Brain microvascular endothelial cell (primary cell): ENCODE measurements around the gene OSGIN1.
A peak's percentile ranks its signal among the peaks of the same experiment; 100 is the strongest.

Experiments used
- DNase-seq: peaks from one replicate; pipeline ENCODE4 v3.0.0-alpha.2; 2020
- H3K27ac ChIP-seq: fragments of 250-450 bp; sonication (Bioruptor Pico); 2 replicates; pipeline ENCODE4 v1.5.1; 2020; ENCODE audit warnings: mild to moderate bottlenecking, moderate library complexity
- H3K27me3 ChIP-seq: fragments of 250-450 bp; sonication (Bioruptor Pico); replicated peaks from 2 replicates; pipeline ENCODE4 v1.5.1; 2020; ENCODE audit warnings: mild to moderate bottlenecking
- H3K36me3 ChIP-seq: fragments of 250-450 bp; sonication (Bioruptor Pico); replicated peaks from 2 replicates; pipeline ENCODE4 v1.5.1; 2020; ENCODE audit warnings: mild to moderate bottlenecking
- H3K4me3 ChIP-seq: 2 replicates; pipeline ENCODE4 v1.5.1; 2011; ENCODE audit warnings: low read depth, mild to moderate bottlenecking, control low read depth, low read length, moderate library complexity
- in situ Hi-C: cut with HindIII; loops from 2 replicates; pipeline ENCODE4 v1.10.0; 2017; ENCODE audit warnings: low sequenced_read_pairs, low pct_ligation_motif_present
- TF ChIP-seq, protein P1 (sequence below): IDR thresholded peaks from 2 replicates; pipeline ENCODE4 v1.5.1; 2011; ENCODE audit warnings: low read depth, mild to moderate bottlenecking, moderate library complexity, low read length, control low read depth, inconsistent platforms; ENCODE audit errors: missing control alignments

The OSGIN1 gene

GRCh38 chr16:83967091-83967490, 14.1 kb downstream of the OSGIN1 start:
- Histone ChIP-seq H3K27me3 (peaks cover 12% of the 10 kb centered on the region), H3K36me3 (peaks cover 2% of the 10 kb centered on the region), H3K27ac (no peak overlapping the region), H3K4me3 (no peak overlapping the region)
- in situ Hi-C loops, result no loop called here
- TF ChIP-seq, protein P1, sequence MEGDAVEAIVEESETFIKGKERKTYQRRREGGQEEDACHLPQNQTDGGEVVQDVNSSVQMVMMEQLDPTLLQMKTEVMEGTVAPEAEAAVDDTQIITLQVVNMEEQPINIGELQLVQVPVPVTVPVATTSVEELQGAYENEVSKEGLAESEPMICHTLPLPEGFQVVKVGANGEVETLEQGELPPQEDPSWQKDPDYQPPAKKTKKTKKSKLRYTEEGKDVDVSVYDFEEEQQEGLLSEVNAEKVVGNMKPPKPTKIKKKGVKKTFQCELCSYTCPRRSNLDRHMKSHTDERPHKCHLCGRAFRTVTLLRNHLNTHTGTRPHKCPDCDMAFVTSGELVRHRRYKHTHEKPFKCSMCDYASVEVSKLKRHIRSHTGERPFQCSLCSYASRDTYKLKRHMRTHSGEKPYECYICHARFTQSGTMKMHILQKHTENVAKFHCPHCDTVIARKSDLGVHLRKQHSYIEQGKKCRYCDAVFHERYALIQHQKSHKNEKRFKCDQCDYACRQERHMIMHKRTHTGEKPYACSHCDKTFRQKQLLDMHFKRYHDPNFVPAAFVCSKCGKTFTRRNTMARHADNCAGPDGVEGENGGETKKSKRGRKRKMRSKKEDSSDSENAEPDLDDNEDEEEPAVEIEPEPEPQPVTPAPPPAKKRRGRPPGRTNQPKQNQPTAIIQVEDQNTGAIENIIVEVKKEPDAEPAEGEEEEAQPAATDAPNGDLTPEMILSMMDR, result no peak
- DNase-seq, result no peak

- in situ Hi-C loops, result no loop called here
- no peak for DNase-seq
- Histone ChIP-seq H3K36me3 (no peaks in the 10 kb centered on the region), H3K27me3 (peaks cover 12% of the 10 kb centered on the region), H3K4me3 (peak within 1 kb of the TSS; percentile 15), H3K27ac (no peak within 1 kb of the TSS)
- TF ChIP-seq, protein P1, result peak; percentile 46
Observed at GRCh38 chr16:83967838-83968305, 14.8 kb downstream of the OSGIN1 start, which contains the start of gene NECAB2. TSS of gene NECAB2 (plus strand) at chr16:83968244. CDS start at chr16:83968649, 405 bp downstream.

DNA sequence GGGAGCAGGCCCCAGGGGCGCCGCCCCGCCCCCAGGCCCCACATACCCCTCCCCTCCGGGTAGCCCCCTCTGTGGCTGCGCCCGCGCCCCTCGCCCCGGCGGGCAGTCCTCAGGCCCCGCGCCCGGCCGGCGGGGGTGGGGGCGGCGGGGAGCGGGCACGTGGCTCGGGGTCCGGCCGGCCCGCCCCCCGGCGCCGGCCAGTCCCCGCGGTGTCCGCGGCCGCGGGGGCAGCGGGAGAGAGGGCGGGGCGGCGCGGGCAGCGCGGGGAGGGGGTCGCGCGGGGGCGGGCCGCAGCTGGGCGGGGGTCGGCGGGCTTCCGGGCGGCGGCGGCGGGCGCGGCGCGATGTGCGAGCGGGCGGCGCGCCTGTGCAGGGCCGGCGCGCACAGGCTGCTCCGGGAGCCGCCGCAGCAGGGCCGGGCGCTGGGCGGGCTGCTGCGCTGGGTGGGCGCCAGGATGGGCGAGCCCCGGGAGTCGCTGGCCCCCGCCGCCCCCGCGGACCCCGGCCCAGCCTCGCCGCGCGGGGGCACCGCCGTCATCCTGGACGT, 15.3 kb downstream of the OSGIN1 start:
- Histone ChIP-seq H3K27me3 (peaks cover 12% of the 10 kb centered on the region), H3K4me3 (peak overlapping the region; percentile 15), H3K27ac (no peak overlapping the region), H3K36me3 (no peaks in the 10 kb centered on the region)
- TF ChIP-seq, protein P1, result no peak
- no peak for DNase-seq
- in situ Hi-C loops, result no loop called here

DNA sequence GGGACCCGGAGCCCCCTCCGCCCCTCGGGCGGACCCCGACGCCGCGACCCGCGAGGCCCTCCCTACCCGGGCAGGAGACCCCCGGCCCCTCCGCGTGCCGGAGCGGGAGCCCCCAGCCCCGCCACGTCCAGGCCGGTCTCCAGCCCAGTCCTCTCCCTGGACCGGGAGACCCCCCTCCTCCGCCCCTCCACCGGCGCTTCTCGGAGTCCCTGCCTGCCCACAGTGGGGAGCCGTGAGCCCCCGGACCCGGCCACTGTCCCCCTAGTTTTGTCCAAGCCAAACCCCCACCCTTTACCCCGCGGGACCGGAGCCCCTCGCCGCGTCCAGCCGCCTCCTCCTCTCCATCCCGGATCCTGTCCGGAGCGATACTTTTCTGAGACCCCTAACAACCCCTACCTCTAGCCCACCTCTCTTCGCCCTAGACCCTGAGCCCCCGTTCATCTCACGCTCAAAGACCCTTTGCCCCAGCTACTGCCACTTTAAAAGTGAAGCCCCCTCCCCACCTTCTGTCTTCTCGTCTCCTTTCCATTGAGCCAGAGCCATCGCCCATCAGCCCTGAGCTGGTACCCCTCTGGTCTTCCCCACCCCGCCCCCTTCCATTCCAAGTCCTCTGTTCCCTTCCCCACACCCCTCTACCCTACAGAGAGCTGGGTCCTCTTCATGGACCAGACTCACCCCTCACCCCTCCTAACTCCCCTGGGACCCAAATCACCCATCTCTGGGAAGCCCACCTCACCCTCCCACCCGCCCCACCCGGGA, 16.0 kb downstream of the OSGIN1 start:
- H3K27me3 ChIP-seq, result peaks cover 12% of the 10 kb centered on the region
- no peaks in the 10 kb centered on the region for H3K36me3 ChIP-seq
- in situ Hi-C loops, result no loop called here
- no peak overlapping the region for H3K27ac ChIP-seq
- no peak for DNase-seq
- H3K4me3 ChIP-seq, result no peak overlapping the region
- TF ChIP-seq, protein P1, result no peak

DNA sequence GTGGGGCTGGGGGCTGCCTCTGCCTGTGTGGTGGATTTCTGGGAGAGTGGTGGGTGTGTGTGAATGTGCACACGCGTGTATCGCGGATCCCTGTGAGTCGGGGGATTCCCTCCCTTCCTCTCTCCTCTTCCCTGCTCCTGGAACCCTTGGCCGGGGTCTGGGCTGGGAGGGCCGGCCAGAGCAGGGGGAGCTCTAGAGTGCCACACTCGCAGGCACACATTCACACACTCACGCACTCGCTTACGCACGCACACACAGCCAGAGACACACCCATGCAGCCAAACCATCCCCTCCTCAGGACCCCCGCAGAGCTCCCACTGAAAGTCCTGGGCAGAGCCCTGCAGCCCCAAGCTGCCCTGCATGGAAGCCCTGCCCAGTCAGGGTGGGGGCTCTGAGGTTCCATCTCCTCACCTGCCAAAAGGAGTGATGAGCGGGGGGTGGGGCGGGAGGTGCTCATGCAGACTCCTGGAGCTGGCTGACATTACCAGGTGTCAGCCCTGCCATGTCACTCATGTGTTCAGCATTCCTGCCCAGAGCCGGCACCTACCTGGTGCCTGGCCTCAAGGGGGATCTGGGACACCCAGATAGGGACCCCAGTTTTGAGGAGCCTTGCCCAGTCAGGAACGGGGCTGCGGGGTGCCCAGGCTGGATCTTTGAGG, 16.9 kb downstream of the OSGIN1 start:
- Histone ChIP-seq H3K27me3 (peaks cover 12% of the 10 kb centered on the region), H3K36me3 (no peaks in the 10 kb centered on the region)
- DNase-seq, result no peak

More for the DNA sequence above, 16.9 kb downstream of the OSGIN1 start:
- TF ChIP-seq, protein P1, result no peak
- Histone ChIP-seq H3K4me3 (no peak overlapping the region), H3K27ac (no peak overlapping the region)
- in situ Hi-C loops, result no loop called here
